SK-N-SH treated with all-trans-retinoic acid at 6 μM for 48 hours (cell line): ENCODE measurements around the gene MOGAT3.

Experiments
- ATAC-seq: fragments of 200-7000 bp; cut with Tn5 transposase; 3 replicates; pipeline ENCODE4 v1.9.1; 2020; ENCODE audit warnings: mild to moderate bottlenecking, moderate library complexity
- ARNTL ChIP-seq: fragments of 450-650 bp; formaldehyde crosslinking; IDR thresholded peaks from 2 replicates; pipeline ENCODE4 v1.5.0; 2020; ENCODE audit warnings: low read depth, mild to moderate bottlenecking, moderate library complexity, borderline replicate concordance
- BACH2 ChIP-seq: fragments of 250-450 bp; sonication (Bioruptor Pico); IDR thresholded peaks from 2 replicates; pipeline ENCODE4 v1.9.0; 2021; ENCODE audit warnings: mild to moderate bottlenecking, borderline replicate concordance
- CSDC2 ChIP-seq: fragments of 250-450 bp; sonication (Bioruptor Pico); IDR thresholded peaks from 2 replicates; pipeline ENCODE4 v1.5.0; 2020; ENCODE audit warnings: mild to moderate bottlenecking, moderate library complexity
- CSRNP3 ChIP-seq: fragments of 250-450 bp; sonication (Bioruptor Pico); IDR thresholded peaks from 2 replicates; pipeline ENCODE4 v1.5.1; 2021; ENCODE audit warnings: mild to moderate bottlenecking, moderate library complexity
- ESRRG ChIP-seq: fragments of 250-450 bp; sonication (Bioruptor Pico); IDR thresholded peaks from 2 replicates; pipeline ENCODE4 v1.6.1; 2021; ENCODE audit warnings: mild to moderate bottlenecking
- GLIS3 ChIP-seq: fragments of 250-450 bp; sonication (Bioruptor Pico); IDR thresholded peaks from 2 replicates; pipeline ENCODE4 v1.5.0; 2020; ENCODE audit warnings: mild to moderate bottlenecking, moderate library complexity
- PATZ1 ChIP-seq: fragments of 250-450 bp; sonication (Bioruptor Pico); IDR thresholded peaks from 2 replicates; pipeline ENCODE4 v1.8.0; 2020; ENCODE audit warnings: mild to moderate bottlenecking, moderate library complexity, borderline replicate concordance
- PPARA ChIP-seq: fragments of 250-450 bp; sonication (Bioruptor Pico); IDR thresholded peaks from 2 replicates; pipeline ENCODE4 v1.5.0; 2020; ENCODE audit warnings: mild to moderate bottlenecking, borderline replicate concordance
- TOX ChIP-seq: fragments of 250-450 bp; sonication (Bioruptor Pico); IDR thresholded peaks from 2 replicates; pipeline ENCODE4 v1.8.0; 2021; ENCODE audit warnings: mild to moderate bottlenecking, moderate library complexity, borderline replicate concordance
- TSHZ2 ChIP-seq: fragments of 250-450 bp; sonication (Bioruptor Pico); IDR thresholded peaks from 2 replicates; pipeline ENCODE4 v1.5.0; 2020; ENCODE audit warnings: mild to moderate bottlenecking, moderate library complexity
- ZFP3 ChIP-seq: fragments of 250-450 bp; sonication (Bioruptor Pico); IDR thresholded peaks from 2 replicates; pipeline ENCODE4 v1.5.0; 2020; ENCODE audit warnings: mild to moderate bottlenecking, moderate library complexity
- ZNF70 ChIP-seq: fragments of 450-650 bp; formaldehyde crosslinking; IDR thresholded peaks from 2 replicates; pipeline ENCODE4 v1.5.0; 2020; ENCODE audit warnings: mild to moderate bottlenecking, moderate library complexity
- ZNF8 ChIP-seq: fragments of 450-650 bp; formaldehyde crosslinking; IDR thresholded peaks from 2 replicates; pipeline ENCODE4 v1.5.0; 2020; ENCODE audit warnings: mild to moderate bottlenecking, moderate library complexity
- TF ChIP-seq, protein P1 (sequence below): fragments of 250-450 bp; sonication (Bioruptor Pico); IDR thresholded peaks from 2 replicates; pipeline ENCODE4 v1.5.1; 2020; ENCODE audit warnings: low read depth, mild to moderate bottlenecking, moderate library complexity
- TF ChIP-seq, protein P2 (sequence below): fragments of 250-450 bp; sonication (Bioruptor Pico); IDR thresholded peaks from 2 replicates; pipeline ENCODE4 v1.8.0; 2021; ENCODE audit warnings: low read depth, mild to moderate bottlenecking, moderate library complexity, borderline replicate concordance

The MOGAT3 gene

DNA sequence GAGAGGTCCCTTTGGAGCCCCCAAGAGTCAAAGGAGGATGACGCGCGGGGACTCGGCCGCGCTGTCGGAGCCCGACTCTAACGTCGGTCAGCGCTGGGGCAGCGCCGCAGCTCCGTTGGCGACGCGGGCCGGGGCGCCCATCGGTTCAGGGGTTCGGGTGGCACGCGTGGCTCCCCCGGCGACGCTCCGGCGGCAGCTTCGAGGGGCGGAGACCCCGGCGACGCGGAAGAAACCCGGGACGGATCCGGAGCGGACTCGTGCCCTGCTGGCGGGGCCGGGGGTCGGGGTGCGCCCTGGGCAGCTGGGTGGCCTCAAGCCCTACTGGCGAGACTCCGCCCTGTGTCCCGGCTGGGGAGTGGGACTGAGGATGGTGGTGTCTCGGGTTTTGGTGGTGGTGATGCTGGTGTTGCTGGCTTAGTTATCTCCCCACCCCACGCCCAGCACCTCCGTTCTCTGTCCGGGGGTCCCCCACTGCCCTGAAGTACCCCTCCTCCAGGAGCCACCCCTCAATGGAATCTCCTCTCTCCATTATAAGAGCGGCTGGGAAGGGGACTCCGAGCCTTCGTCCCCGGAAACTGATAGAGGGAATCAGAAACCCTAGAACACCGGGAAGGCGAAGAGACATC lies 20.6 kb downstream of the MOGAT3 start, which contains the start of gene NAT16:
TSS of gene NAT16 (minus strand) at position 164 of the 626 bp plus-strand sequence. CDS start 5,486 bp downstream, outside the sequence.
- ATAC-seq, result peak; percentile 7; the same call in 1 of the 3 replicates
- 0 out of 2 replicates have a peak, but pooled peaks have one; percentile 43 for TF ChIP-seq TSHZ2 (CRISPR knock-in tag)
- no peak for TF ChIP-seq PATZ1 (CRISPR knock-in tag)

DNA sequence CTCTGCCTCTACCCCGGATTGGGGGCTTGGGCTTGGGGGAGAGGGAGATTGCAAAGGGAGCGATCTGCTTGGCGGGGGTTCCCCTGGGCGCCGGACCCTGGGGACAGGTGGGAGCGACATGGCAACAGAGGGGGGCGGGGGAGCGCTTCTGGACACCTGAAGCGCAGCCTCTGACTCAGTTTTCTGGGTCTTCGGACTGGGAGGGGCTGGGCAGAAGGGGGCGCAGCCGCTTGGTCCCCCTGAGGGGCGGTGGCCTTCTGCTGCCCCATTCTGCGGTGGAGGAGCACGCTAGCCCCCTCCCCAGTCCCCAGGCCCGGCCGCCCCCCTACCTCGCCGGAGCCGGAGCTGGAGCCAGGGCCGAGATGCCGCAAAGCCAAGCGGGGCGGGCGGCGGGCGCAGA lies 21.1 kb downstream of the MOGAT3 start:
- ATAC-seq, result no peak

GRCh38 chr7:101179117-101179516 lies 21.7 kb downstream of the MOGAT3 start:
- TF ChIP-seq ZNF70 (CRISPR knock-in tag) (no peak), ZNF8 (CRISPR knock-in tag) (no peak), PPARA (CRISPR knock-in tag) (no peak), TOX (CRISPR knock-in tag) (no peak), ESRRG (CRISPR knock-in tag) (no peak), PATZ1 (CRISPR knock-in tag) (no peak)
- 0 out of 3 replicates have a peak, but pooled peaks have one; percentile 6 for ATAC-seq

More for the DNA sequence above, 21.1 kb downstream of the MOGAT3 start:
- TF ChIP-seq TSHZ2 (CRISPR knock-in tag), result no peak
- no peak for TF ChIP-seq GLIS3
- no peak for TF ChIP-seq ZFP3 (CRISPR knock-in tag)
- TF ChIP-seq CSRNP3, result no peak
- TF ChIP-seq BACH2 (CRISPR knock-in tag), result no peak
- TF ChIP-seq PPARA (CRISPR knock-in tag), result no peak
- no peak for TF ChIP-seq ZNF70 (CRISPR knock-in tag)

GRCh38 chr7:101177644-101178043 lies 23.2 kb downstream of the MOGAT3 start:
- ATAC-seq, result no peak
- no peak for TF ChIP-seq CSRNP3
- TF ChIP-seq, protein P1, sequence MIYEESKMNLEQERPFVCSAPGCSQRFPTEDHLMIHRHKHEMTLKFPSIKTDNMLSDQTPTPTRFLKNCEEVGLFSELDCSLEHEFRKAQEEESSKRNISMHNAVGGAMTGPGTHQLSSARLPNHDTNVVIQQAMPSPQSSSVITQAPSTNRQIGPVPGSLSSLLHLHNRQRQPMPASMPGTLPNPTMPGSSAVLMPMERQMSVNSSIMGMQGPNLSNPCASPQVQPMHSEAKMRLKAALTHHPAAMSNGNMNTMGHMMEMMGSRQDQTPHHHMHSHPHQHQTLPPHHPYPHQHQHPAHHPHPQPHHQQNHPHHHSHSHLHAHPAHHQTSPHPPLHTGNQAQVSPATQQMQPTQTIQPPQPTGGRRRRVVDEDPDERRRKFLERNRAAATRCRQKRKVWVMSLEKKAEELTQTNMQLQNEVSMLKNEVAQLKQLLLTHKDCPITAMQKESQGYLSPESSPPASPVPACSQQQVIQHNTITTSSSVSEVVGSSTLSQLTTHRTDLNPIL (CRISPR knock-in tag), result no peak
- TF ChIP-seq, protein P2, sequence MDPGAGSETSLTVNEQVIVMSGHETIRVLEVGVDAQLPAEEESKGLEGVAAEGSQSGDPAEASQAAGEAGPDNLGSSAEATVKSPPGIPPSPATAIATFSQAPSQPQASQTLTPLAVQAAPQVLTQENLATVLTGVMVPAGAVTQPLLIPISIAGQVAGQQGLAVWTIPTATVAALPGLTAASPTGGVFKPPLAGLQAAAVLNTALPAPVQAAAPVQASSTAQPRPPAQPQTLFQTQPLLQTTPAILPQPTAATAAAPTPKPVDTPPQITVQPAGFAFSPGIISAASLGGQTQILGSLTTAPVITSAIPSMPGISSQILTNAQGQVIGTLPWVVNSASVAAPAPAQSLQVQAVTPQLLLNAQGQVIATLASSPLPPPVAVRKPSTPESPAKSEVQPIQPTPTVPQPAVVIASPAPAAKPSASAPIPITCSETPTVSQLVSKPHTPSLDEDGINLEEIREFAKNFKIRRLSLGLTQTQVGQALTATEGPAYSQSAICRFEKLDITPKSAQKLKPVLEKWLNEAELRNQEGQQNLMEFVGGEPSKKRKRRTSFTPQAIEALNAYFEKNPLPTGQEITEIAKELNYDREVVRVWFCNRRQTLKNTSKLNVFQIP (CRISPR knock-in tag), result no peak
- no peak for TF ChIP-seq TOX (CRISPR knock-in tag)
- no peak for TF ChIP-seq CSDC2
- no peak for TF ChIP-seq PATZ1 (CRISPR knock-in tag)
- TF ChIP-seq ARNTL (CRISPR knock-in tag), result no peak
